ENCODE measurements around the gene AGXT.

Gene AGXT

GRCh38 chr2:240901986-240902614 is 33.5 kb downstream of the AGXT start:
- Histone ChIP-seq H3K27me3 (ENCODE audit: control insufficient read depth, insufficient read depth, low read length) (no peaks in the 10 kb centered on the region), H3K4me1 (ENCODE audit: control insufficient read depth, insufficient read depth, low read length) (no peaks in the 10 kb centered on the region), H3K9ac (ENCODE audit: low read depth, low read length) (no peak overlapping the region), H3K4me3 (ENCODE audit: low read depth, low read length) (no peak overlapping the region), H3K36me3 (ENCODE audit: control insufficient read depth, insufficient read depth, low read length) (no peaks in the 10 kb centered on the region), H3K9me3 (ENCODE audit: control insufficient read depth, insufficient read depth, low read length) (no peaks in the 10 kb centered on the region)

- Histone ChIP-seq H3K36me3 (ENCODE audit: control insufficient read depth, insufficient read depth, low read length) (no peaks in the 10 kb centered on the region), H3K4me1 (ENCODE audit: control insufficient read depth, insufficient read depth, low read length) (no peaks in the 10 kb centered on the region), H3K4me3 (ENCODE audit: low read depth, low read length) (no peak overlapping the region), H3K27me3 (ENCODE audit: control insufficient read depth, insufficient read depth, low read length) (no peaks in the 10 kb centered on the region), H3K9ac (ENCODE audit: low read depth, low read length) (no peak overlapping the region), H3K9me3 (ENCODE audit: control insufficient read depth, insufficient read depth, low read length) (no peaks in the 10 kb centered on the region)
Observed at GRCh38 chr2:240902615-240903041, 34.0 kb downstream of the AGXT start.

GRCh38 chr2:240903191-240904060 is 34.8 kb downstream of the AGXT start:
- no peak overlapping the region for H3K9ac ChIP-seq (ENCODE audit: low read depth, low read length)
- H3K27me3 ChIP-seq (ENCODE audit: control insufficient read depth, insufficient read depth, low read length) = no peaks in the 10 kb centered on the region
- no peaks in the 10 kb centered on the region for H3K36me3 ChIP-seq (ENCODE audit: control insufficient read depth, insufficient read depth, low read length)
- no peaks in the 10 kb centered on the region for H3K4me1 ChIP-seq (ENCODE audit: control insufficient read depth, insufficient read depth, low read length)
- no peak overlapping the region for H3K4me3 ChIP-seq (ENCODE audit: low read depth, low read length)
- H3K9me3 ChIP-seq (ENCODE audit: control insufficient read depth, insufficient read depth, low read length) = no peaks in the 10 kb centered on the region

GRCh38 chr2:240904216-240905175 is 35.9 kb downstream of the AGXT start:
- Histone ChIP-seq H3K27me3 (ENCODE audit: control insufficient read depth, insufficient read depth, low read length) (no peaks in the 10 kb centered on the region), H3K4me3 (ENCODE audit: low read depth, low read length) (no peak overlapping the region), H3K36me3 (ENCODE audit: control insufficient read depth, insufficient read depth, low read length) (no peaks in the 10 kb centered on the region), H3K9me3 (ENCODE audit: control insufficient read depth, insufficient read depth, low read length) (no peaks in the 10 kb centered on the region), H3K4me1 (ENCODE audit: control insufficient read depth, insufficient read depth, low read length) (no peaks in the 10 kb centered on the region), H3K9ac (ENCODE audit: low read depth, low read length) (no peak overlapping the region)

- H3K9ac ChIP-seq (ENCODE audit: low read depth, low read length) = no peak overlapping the region
- H3K36me3 ChIP-seq (ENCODE audit: control insufficient read depth, insufficient read depth, low read length) = no peaks in the 10 kb centered on the region
- H3K9me3 ChIP-seq (ENCODE audit: control insufficient read depth, insufficient read depth, low read length) = no peaks in the 10 kb centered on the region
- no peaks in the 10 kb centered on the region for H3K27me3 ChIP-seq (ENCODE audit: control insufficient read depth, insufficient read depth, low read length)
- H3K4me1 ChIP-seq (ENCODE audit: control insufficient read depth, insufficient read depth, low read length) = no peaks in the 10 kb centered on the region
- no peak overlapping the region for H3K4me3 ChIP-seq (ENCODE audit: low read depth, low read length)
Observed at GRCh38 chr2:240905176-240905781, 36.7 kb downstream of the AGXT start.

- H3K4me3 ChIP-seq (ENCODE audit: low read depth, low read length) = no peak within 1 kb of the TSS
- H3K9ac ChIP-seq (ENCODE audit: low read depth, low read length) = no peak within 1 kb of the TSS
Observed at GRCh38 chr2:240906141-240906910, 37.7 kb downstream of the AGXT start, which contains the start of gene CROCC2. TSS of gene CROCC2 (plus strand) at chr2:240906336. CDS start at chr2:240906514, 178 bp downstream.

GRCh38 chr2:240906911-240907590 is 38.4 kb downstream of the AGXT start:
- no peaks in the 10 kb centered on the region for H3K4me1 ChIP-seq (ENCODE audit: control insufficient read depth, insufficient read depth, low read length)
- H3K9ac ChIP-seq (ENCODE audit: low read depth, low read length) = no peak overlapping the region
- no peak overlapping the region for H3K4me3 ChIP-seq (ENCODE audit: low read depth, low read length)

More at GRCh38 chr2:240906141-240906910, 37.7 kb downstream of the AGXT start, which contains the start of gene CROCC2:
- Histone ChIP-seq H3K4me1 (ENCODE audit: control insufficient read depth, insufficient read depth, low read length) (no peaks in the 10 kb centered on the region), H3K9me3 (ENCODE audit: control insufficient read depth, insufficient read depth, low read length) (no peaks in the 10 kb centered on the region), H3K27me3 (ENCODE audit: control insufficient read depth, insufficient read depth, low read length) (no peaks in the 10 kb centered on the region), H3K36me3 (ENCODE audit: control insufficient read depth, insufficient read depth, low read length) (no peaks in the 10 kb centered on the region)

GRCh38 chr2:240909216-240909974 is 40.8 kb downstream of the AGXT start:
- no peaks in the 10 kb centered on the region for H3K36me3 ChIP-seq (ENCODE audit: control insufficient read depth, insufficient read depth, low read length)
- H3K4me3 ChIP-seq (ENCODE audit: low read depth, low read length) = no peak overlapping the region
- no peak overlapping the region for H3K9ac ChIP-seq (ENCODE audit: low read depth, low read length)
- H3K4me1 ChIP-seq (ENCODE audit: control insufficient read depth, insufficient read depth, low read length) = no peaks in the 10 kb centered on the region
- no peaks in the 10 kb centered on the region for H3K9me3 ChIP-seq (ENCODE audit: control insufficient read depth, insufficient read depth, low read length)
- no peaks in the 10 kb centered on the region for H3K27me3 ChIP-seq (ENCODE audit: control insufficient read depth, insufficient read depth, low read length)

More at GRCh38 chr2:240906911-240907590, 38.4 kb downstream of the AGXT start:
- Histone ChIP-seq H3K27me3 (ENCODE audit: control insufficient read depth, insufficient read depth, low read length) (no peaks in the 10 kb centered on the region), H3K9me3 (ENCODE audit: control insufficient read depth, insufficient read depth, low read length) (no peaks in the 10 kb centered on the region), H3K36me3 (ENCODE audit: control insufficient read depth, insufficient read depth, low read length) (no peaks in the 10 kb centered on the region)

GRCh38 chr2:240911641-240912265 is 43.1 kb downstream of the AGXT start:
- Histone ChIP-seq H3K36me3 (ENCODE audit: control insufficient read depth, insufficient read depth, low read length) (no peaks in the 10 kb centered on the region), H3K27me3 (ENCODE audit: control insufficient read depth, insufficient read depth, low read length) (peaks cover 4% of the 10 kb centered on the region), H3K4me1 (ENCODE audit: control insufficient read depth, insufficient read depth, low read length) (no peaks in the 10 kb centered on the region), H3K9ac (ENCODE audit: low read depth, low read length) (no peak overlapping the region), H3K4me3 (ENCODE audit: low read depth, low read length) (no peak overlapping the region), H3K9me3 (ENCODE audit: control insufficient read depth, insufficient read depth, low read length) (no peaks in the 10 kb centered on the region)

Measured in iPS-15b (cell line).